OCI-LY7 (cell line): Measurements from ENCODE around the gene TMC1. TPM values are rescaled to one million over a fixed set of nuclear protein-coding genes. Genes with fewer than 3 reads are reported as not detected.

Source experiments
- BruUV-seq: library from RNA; stranded (reverse); fragments of 400-500 nt; replicated peaks from 2 replicates; lab custom pipeline; 2021; lab: Mats Ljungman, UMichigan
- CTCF ChIA-PET: fragments of 300-600 bp; sonication (Branson Sonifier 250); formaldehyde crosslinking; loops from one replicate; lab custom pipeline; 2022; ENCODE audit warnings: antibody characterized with exemption; ENCODE audit not compliant: unreplicated experiment; lab: Charles Lee
- POLR2A ChIA-PET: fragments of 300-600 bp; sonication (Branson Sonifier 250); formaldehyde crosslinking; loops from one replicate; lab custom pipeline; 2022; ENCODE audit warnings: antibody characterized with exemption; lab: Charles Lee
- DNase-seq: peaks from one replicate; pipeline ENCODE4 v3.0.0-alpha.2; 2015; ENCODE audit warnings: low spot score
- H2AFZ ChIP-seq: fragments of 200-600 bp; sonication (generic), shearing (Covaris generic); 2 replicates; pipeline ENCODE4 v1.6.1; 2014; ENCODE audit warnings: mild to moderate bottlenecking, antibody characterized with exemption, low read length, moderate library complexity
- H3K27ac ChIP-seq: fragments of 200-600 bp; sonication (generic); 2 replicates; pipeline ENCODE4 v1.5.1; 2014; ENCODE audit warnings: mixed run types, low read depth, mild to moderate bottlenecking, moderate library complexity, low read length, inconsistent platforms; ENCODE audit not compliant: poor library complexity, severe bottlenecking
- H3K36me3 ChIP-seq: fragments of 200-600 bp; sonication (generic); 2 replicates; pipeline ENCODE4 v1.6.1; 2014; ENCODE audit warnings: mild to moderate bottlenecking, antibody characterized with exemption, low read length, moderate library complexity, mixed read lengths; ENCODE audit not compliant: insufficient read depth
- H3K4me1 ChIP-seq: fragments of 200-600 bp; sonication (generic); 2 replicates; pipeline ENCODE4 v1.5.1; 2014; ENCODE audit warnings: mild to moderate bottlenecking, low read length; ENCODE audit not compliant: insufficient read depth, poor library complexity, severe bottlenecking
- H3K4me2 ChIP-seq: fragments of 200-600 bp; sonication (generic); 2 replicates; pipeline ENCODE4 v1.6.1; 2014; ENCODE audit warnings: mild to moderate bottlenecking, low read length
- H3K4me3 ChIP-seq: fragments of 200-600 bp; sonication (generic); 2 replicates; pipeline ENCODE4 v1.5.1; 2014; ENCODE audit warnings: mild to moderate bottlenecking, low read depth, low read length; ENCODE audit not compliant: poor library complexity, severe bottlenecking
- H3K79me2 ChIP-seq: fragments of 200-600 bp; sonication (generic); 2 replicates; pipeline ENCODE4 v1.6.1; 2016; ENCODE audit warnings: low read depth, mild to moderate bottlenecking, low read length, moderate library complexity, mixed read lengths; ENCODE audit not compliant: insufficient read depth
- H3K9me2 ChIP-seq: fragments of 200-600 bp; sonication (generic); 2 replicates; pipeline ENCODE4 v1.6.1; 2016; ENCODE audit warnings: mild to moderate bottlenecking, low read length, mixed read lengths; ENCODE audit not compliant: insufficient read depth
- H3K9me3 ChIP-seq: fragments of 200-600 bp; sonication (generic); 2 replicates; pipeline ENCODE4 v1.6.1; 2014; ENCODE audit warnings: mild to moderate bottlenecking, mixed run types, low read length, mixed read lengths
- H4K20me1 ChIP-seq: fragments of 200-600 bp; sonication (generic); 2 replicates; pipeline ENCODE4 v1.6.1; 2014; ENCODE audit warnings: mild to moderate bottlenecking, antibody characterized with exemption, low read length, moderate library complexity, mixed read lengths; ENCODE audit not compliant: insufficient read depth
- EZH2phosphoT487 ChIP-seq: fragments of 200-600 bp; sonication (generic); IDR thresholded peaks from 2 replicates; pipeline ENCODE4 v1.6.1; 2018; ENCODE audit warnings: low read depth, borderline replicate concordance, mild to moderate bottlenecking, mixed run types, antibody characterized with exemption, low read length, moderate library complexity, mixed read lengths
- intact Hi-C: fragments of 100-400 bp; cut with micrococcal nuclease; formaldehyde crosslinking; loops from one replicate; pipeline ENCODE4 v1.10.0; 2022; ENCODE audit not compliant: unreplicated experiment
- total RNA-seq, 2 experiments: library from RNA; depleted of rRNA in 1 of 2; stranded (reverse); fragments of >200 nt in 1 of 2; shearing (Covaris generic) in 1 of 2; gene quantifications; 2 replicates each; pipeline ENCODE4 v1.2.3, GENCODE V29; 2014 to 2022
- TF ChIP-seq, protein P1 (sequence below): fragments of 200-600 bp; sonication (generic); conservative IDR thresholded peaks from 2 replicates; pipeline ENCODE4 v1.5.1; 2014; ENCODE audit warnings: mild to moderate bottlenecking, antibody characterized with exemption, low read length, moderate library complexity, mixed read lengths

TMC1 gene
- total RNA-seq, 2 experiments from 2014 or later: not detected

DNA sequence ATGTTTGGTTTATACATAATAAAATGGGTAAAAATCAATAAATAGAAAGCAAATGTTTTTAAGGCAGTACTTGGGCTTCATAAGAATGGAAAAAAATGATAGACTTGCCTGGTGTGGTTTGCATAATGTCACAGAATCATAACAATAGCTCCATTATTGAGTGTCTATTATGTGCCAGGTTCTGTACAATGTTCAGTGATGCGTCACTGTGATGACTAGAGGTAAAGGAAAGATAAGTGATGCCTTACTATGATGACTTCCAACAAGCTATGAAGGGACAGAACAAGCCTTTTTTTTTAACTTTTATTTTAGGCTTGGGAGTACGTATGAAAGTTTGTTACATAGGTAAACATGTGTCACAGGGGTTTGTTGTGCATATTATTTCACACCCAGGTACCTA, 128.8 kb downstream of the TMC1 start:
- intact Hi-C loops: no loop called here
- DNase-seq: no peak
- H3K9me2 ChIP-seq: no peaks in the 10 kb centered on the region
- no peak for TF ChIP-seq EZH2phosphoT487
- TF ChIP-seq, protein P1, sequence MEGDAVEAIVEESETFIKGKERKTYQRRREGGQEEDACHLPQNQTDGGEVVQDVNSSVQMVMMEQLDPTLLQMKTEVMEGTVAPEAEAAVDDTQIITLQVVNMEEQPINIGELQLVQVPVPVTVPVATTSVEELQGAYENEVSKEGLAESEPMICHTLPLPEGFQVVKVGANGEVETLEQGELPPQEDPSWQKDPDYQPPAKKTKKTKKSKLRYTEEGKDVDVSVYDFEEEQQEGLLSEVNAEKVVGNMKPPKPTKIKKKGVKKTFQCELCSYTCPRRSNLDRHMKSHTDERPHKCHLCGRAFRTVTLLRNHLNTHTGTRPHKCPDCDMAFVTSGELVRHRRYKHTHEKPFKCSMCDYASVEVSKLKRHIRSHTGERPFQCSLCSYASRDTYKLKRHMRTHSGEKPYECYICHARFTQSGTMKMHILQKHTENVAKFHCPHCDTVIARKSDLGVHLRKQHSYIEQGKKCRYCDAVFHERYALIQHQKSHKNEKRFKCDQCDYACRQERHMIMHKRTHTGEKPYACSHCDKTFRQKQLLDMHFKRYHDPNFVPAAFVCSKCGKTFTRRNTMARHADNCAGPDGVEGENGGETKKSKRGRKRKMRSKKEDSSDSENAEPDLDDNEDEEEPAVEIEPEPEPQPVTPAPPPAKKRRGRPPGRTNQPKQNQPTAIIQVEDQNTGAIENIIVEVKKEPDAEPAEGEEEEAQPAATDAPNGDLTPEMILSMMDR: no peak
- ChIA-PET POLR2A (interaction anchor here (0.5 to 0.6 kb wide), 2 partner anchors 59 to 585 kb away, joined by 3 read pairs; no protein-coding TSS in a partner anchor), CTCF (no interaction called here)
- H3K27ac ChIP-seq: no peak overlapping the region
- H3K9me3 ChIP-seq: no peaks in the 10 kb centered on the region
- H3K79me2 ChIP-seq: no peaks in the 10 kb centered on the region
- H2AFZ ChIP-seq: no peak overlapping the region
- H3K4me2 ChIP-seq: no peak overlapping the region
- no TSS peak for BruUV-seq
- no peak overlapping the region for H3K4me3 ChIP-seq
- no peaks in the 10 kb centered on the region for H3K36me3 ChIP-seq
- H4K20me1 ChIP-seq: no peaks in the 10 kb centered on the region
- H3K4me1 ChIP-seq: no peaks in the 10 kb centered on the region

DNA sequence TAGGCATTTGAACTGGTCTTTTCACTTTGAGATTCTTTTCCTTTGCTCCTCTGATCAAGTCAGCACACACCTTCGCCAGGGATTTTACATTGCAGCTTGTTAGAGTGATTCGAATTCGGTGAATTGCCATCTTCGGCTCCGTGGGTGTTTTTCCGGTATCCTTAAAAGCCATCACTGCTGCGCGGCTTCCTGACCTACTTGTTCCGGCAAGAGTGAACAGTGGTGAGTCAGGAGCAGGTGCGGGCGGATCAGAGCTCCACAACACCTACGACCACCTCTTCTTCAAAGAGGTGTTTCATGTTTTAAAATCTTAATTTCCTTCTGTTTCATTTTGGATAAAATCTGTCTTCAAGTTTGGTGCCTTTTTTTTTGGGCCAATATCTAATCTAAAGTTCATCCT, 134.6 kb downstream of the TMC1 start:
- no TSS peak for BruUV-seq
- H2AFZ ChIP-seq: no peak overlapping the region
- no peak for DNase-seq
- H3K9me3 ChIP-seq: no peaks in the 10 kb centered on the region
- H3K4me1 ChIP-seq: no peaks in the 10 kb centered on the region
- no peak overlapping the region for H3K4me3 ChIP-seq
- no peaks in the 10 kb centered on the region for H4K20me1 ChIP-seq
- intact Hi-C loops: no loop called here
- no peak overlapping the region for H3K27ac ChIP-seq
- ChIA-PET CTCF (no interaction called here), POLR2A (no interaction called here)
- no peaks in the 10 kb centered on the region for H3K79me2 ChIP-seq
- no peak for TF ChIP-seq EZH2phosphoT487
- TF ChIP-seq, protein P1: no peak
- H3K9me2 ChIP-seq: no peaks in the 10 kb centered on the region
- H3K36me3 ChIP-seq: no peaks in the 10 kb centered on the region
- no peak overlapping the region for H3K4me2 ChIP-seq

DNA sequence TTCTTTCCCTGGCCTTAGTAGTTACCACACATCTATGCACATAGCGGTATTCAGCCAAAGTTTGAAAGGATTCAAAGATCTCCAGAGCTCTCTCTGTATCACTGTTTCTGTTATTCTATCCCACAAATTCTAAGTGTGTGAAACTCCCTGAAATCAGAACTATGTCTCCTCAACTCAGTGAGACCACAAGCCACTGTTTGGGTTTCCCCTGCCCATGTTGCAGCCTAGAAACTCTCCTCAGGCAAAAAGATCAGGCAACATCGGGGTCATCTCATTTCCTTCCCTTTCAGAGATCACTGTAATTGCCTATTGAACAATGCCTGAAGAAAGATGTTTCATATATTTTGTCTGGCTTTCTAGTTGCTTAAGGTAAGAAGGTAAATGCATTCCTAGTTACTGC, 135.6 kb downstream of the TMC1 start:
- Histone ChIP-seq H3K4me1 (no peaks in the 10 kb centered on the region), H3K36me3 (no peaks in the 10 kb centered on the region), H3K9me3 (no peaks in the 10 kb centered on the region), H3K9me2 (no peaks in the 10 kb centered on the region), H3K79me2 (no peaks in the 10 kb centered on the region), H3K27ac (no peak overlapping the region), H3K4me3 (no peak overlapping the region), H3K4me2 (no peak overlapping the region), H4K20me1 (no peaks in the 10 kb centered on the region), H2AFZ (no peak overlapping the region)
- POLR2A ChIA-PET: no interaction called here
- BruUV-seq: no TSS peak
- intact Hi-C loops: no loop called here
- no peak for TF ChIP-seq EZH2phosphoT487
- TF ChIP-seq, protein P1: no peak
- DNase-seq: no peak
- CTCF ChIA-PET: no interaction called here
